ENCODE data around the gene ESPN.

GRCh38 chr1:6507461-6507911 lies 82.9 kb downstream of the ESPN start:
- TF ChIP-seq ZFP30 (CRISPR knock-in tag; IDR thresholded peaks at IDR 0.05) (no peak), CREB5 (CRISPR knock-in tag; IDR thresholded peaks at IDR 0.05; ENCODE audit: low read depth) (no peak), TCF4 (CRISPR knock-in tag; IDR thresholded peaks at IDR 0.05; ENCODE audit: borderline replicate concordance) (0 out of 2 replicates have a peak, but pooled peaks have one; percentile 68), CSDC2 (CRISPR knock-in tag; IDR thresholded peaks at IDR 0.05) (no peak), ARNTL (CRISPR knock-in tag; IDR thresholded peaks at IDR 0.05; ENCODE audit: borderline replicate concordance, low read depth) (no peak), BACH2 (CRISPR knock-in tag; IDR thresholded peaks at IDR 0.05; ENCODE audit: borderline replicate concordance) (no peak), ZC3H10 (CRISPR knock-in tag; IDR thresholded peaks at IDR 0.05) (no peak), ZFP3 (CRISPR knock-in tag; IDR thresholded peaks at IDR 0.05) (no peak), OSR1 (CRISPR knock-in tag; IDR thresholded peaks at IDR 0.05) (no peak), ZNF565 (CRISPR knock-in tag; conservative IDR thresholded peaks at IDR 0.05; ENCODE audit: low read depth) (no peak)
- TF ChIP-seq, protein P1, sequence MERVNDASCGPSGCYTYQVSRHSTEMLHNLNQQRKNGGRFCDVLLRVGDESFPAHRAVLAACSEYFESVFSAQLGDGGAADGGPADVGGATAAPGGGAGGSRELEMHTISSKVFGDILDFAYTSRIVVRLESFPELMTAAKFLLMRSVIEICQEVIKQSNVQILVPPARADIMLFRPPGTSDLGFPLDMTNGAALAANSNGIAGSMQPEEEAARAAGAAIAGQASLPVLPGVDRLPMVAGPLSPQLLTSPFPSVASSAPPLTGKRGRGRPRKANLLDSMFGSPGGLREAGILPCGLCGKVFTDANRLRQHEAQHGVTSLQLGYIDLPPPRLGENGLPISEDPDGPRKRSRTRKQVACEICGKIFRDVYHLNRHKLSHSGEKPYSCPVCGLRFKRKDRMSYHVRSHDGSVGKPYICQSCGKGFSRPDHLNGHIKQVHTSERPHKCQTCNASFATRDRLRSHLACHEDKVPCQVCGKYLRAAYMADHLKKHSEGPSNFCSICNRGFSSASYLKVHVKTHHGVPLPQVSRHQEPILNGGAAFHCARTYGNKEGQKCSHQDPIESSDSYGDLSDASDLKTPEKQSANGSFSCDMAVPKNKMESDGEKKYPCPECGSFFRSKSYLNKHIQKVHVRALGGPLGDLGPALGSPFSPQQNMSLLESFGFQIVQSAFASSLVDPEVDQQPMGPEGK (CRISPR knock-in tag; IDR thresholded peaks at IDR 0.05; ENCODE audit: borderline replicate concordance), result no peak
- TF ChIP-seq, protein P2, sequence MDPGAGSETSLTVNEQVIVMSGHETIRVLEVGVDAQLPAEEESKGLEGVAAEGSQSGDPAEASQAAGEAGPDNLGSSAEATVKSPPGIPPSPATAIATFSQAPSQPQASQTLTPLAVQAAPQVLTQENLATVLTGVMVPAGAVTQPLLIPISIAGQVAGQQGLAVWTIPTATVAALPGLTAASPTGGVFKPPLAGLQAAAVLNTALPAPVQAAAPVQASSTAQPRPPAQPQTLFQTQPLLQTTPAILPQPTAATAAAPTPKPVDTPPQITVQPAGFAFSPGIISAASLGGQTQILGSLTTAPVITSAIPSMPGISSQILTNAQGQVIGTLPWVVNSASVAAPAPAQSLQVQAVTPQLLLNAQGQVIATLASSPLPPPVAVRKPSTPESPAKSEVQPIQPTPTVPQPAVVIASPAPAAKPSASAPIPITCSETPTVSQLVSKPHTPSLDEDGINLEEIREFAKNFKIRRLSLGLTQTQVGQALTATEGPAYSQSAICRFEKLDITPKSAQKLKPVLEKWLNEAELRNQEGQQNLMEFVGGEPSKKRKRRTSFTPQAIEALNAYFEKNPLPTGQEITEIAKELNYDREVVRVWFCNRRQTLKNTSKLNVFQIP (CRISPR knock-in tag; IDR thresholded peaks at IDR 0.05; ENCODE audit: borderline replicate concordance, low read depth), result no peak
